Bladder microvascular endothelial cell (primary cell): ENCODE results near the gene YOD1. TPM values are rescaled to one million over a fixed set of nuclear protein-coding genes. Genes with fewer than 3 reads are reported as not detected.

Experiments
- total RNA-seq: library from RNA; depleted of rRNA; stranded (reverse); fragments of >200 nt; gene quantifications from 2 replicates; pipeline ENCODE4 v1.2.3, GENCODE V29; 2014

The YOD1 gene
- total RNA-seq: 4.4 and 6.4 TPM in 2 replicates

DNA sequence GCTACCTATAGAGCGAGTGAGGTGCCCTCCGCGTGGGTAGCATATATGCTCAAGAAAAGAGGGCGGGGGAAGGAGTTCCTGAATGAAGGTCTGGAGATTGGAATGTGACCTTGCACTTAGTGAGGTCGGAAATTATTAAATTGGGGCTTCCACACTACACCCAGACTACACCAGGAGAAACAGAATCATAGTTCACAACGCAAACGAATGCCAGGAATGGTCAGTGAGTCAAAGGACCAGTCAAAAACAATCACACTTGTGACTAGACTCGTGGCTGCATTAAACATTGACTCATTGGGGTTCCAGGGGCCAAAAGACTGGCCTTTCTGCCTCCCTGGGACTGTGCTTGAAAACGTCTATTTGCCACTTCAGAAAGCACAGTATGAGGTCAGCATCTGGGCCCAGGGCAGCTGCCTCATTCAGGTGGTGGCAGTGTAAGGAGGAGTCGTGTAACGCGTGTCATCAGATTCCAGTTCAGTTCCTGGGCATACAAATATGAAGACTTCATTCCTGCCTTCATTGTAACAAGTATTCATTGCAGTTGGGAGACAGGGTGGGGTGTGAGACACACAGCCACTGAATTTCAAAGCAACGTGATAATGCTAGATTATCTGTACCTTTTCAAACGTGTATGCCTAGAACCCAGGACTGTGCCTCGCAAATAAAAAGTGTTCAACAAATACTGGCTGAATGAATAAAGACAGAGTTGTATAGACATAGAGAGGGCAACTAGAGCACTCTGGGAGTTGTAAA, at the start of gene YOD1:
YOD1 (minus strand) TSS at position 18 of the 753 bp plus-strand sequence. CDS start 178 bp downstream, outside the sequence.

DNA sequence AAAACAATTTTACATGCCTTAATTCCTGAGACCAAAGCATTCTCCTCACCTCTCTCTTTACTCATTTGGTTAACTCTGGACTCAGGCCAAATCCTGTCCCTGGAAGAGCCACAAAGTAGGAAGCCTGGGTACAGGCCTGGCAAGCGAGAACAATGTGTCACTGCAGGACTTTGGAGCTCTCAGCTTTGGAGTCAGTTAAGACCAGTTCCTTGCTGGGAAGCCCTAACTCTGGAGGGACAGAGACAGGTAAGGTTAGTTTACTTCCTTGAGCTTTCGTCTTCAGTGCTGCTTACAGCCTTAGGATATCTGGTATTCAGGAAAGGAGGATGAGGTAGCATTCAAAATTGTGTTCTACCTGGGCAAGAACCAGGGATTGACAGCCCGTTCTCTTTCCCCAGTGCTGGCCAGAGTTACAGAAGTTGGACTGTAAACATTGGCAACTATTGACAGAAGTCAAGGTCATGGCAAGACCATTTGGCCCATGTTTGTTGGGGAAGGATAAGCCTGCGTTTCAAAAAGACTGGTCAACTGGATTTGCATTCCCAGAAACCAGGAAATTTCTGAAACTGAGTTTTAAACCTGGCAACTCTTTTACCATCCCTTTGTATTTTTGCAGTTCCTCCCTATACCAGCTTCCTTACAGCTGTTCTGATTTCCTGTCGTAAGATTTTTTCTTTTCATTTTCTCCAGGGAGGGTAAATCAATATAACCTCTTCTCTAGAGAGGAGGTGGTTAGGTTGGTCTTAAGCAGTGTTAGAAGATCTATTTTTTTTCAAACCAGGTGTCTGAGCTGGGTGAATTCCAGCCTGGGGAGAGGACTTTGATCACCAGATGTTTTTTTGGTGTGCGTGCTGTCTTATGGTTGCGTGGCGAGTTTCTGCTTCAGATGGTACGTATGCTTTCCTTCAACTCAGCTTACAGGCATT, 38.0 kb upstream of the YOD1 start, which contains the start of gene C4BPB:
C4BPB (plus strand) TSS at position 160 of the 926 bp plus-strand sequence; CDS start at position 832, 672 bp downstream.

DNA sequence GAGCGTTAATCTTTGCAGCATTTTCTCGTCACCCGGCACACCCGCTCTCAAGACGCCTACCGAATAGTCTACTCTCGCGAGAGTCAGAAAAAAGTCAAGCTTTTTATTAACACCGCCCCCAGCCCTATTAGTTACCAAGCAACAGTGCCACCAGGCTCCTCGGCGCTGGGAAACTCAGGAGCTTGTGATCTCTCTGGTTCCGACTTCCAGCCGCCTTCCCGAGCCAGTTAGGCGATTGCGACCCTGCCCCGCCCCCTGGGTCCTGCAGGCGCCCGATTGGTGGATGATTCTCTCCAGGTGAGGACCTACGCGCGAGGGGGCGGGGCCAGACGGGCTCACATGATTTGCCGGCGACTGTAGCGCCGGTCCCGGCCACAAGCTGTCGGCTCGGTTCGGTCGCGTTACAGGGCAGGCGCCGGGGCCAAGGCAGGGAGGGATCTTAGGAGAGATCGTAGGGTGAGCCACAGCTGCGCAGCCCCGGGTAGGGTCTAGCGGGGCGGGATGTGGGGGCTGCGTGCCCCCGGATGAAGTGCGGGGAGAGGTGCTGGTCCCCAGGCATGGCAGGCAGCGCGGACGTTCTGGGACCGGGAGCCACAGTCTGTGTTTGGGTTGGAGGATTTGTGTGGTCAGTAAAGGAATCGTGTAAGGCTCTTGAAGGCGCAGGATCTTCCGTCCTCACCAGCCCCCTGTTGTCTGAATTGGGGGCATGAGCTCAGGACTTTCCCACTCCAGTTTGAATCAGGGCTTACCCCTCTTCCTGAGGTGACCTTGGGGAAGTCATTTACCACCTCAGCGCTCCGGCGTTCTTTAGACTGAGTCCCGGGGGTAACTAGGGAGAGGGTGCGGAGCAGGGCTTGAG, 2.1 kb upstream of the YOD1 start, which contains the start of gene PFKFB2:
PFKFB2 (plus strand) TSS at position 365 of the 859 bp plus-strand sequence. CDS start 1,443 bp downstream, outside the sequence.

DNA sequence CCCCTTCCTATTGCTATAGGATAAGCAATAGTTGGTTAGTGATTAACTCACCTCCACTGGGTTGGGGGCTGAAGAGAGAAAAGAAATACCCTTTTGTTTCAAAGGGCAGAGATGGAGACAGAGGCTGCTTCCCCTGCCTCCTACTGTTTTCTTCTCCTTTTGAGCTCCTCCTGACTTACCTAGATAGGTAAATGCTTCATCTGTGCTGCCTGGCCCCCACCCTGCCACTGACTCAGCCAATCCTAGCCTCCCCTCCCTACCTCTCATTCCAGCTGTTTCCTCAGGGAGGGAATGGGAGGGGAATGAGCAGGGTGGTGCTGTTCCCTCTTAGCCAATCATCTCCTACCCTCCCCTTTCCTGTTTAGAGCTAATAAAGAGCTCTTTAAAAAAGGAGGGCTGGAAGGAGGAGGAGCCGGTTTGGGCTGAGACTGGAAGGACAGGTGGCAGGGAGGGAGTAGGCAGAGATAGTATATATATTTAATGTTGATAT, 18.4 kb downstream of the YOD1 start, which contains the start of gene C1orf116:
C1orf116 (minus strand) TSS at position 229 of the 490 bp plus-strand sequence. CDS start 5,158 bp downstream, outside the sequence.

Other genes starting within 250 kb of the YOD1 start
- gene IL20, start 185.6 kb downstream of the YOD1 start, total RNA-seq: not detected in 2 replicates
- not detected in 2 replicates for gene IL24, start 153.8 kb downstream of the YOD1 start, total RNA-seq
- gene FCMR, start 129.3 kb downstream of the YOD1 start, total RNA-seq: not detected in 2 replicates
- gene PIGR, start 104.7 kb downstream of the YOD1 start, total RNA-seq: not detected in 2 replicates
- gene FCAMR, start 80.7 kb downstream of the YOD1 start, total RNA-seq: not detected in 2 replicates
- gene C1orf116, start 18.5 kb downstream of the YOD1 start, total RNA-seq: under 0.01 TPM in 1 of 2 replicates, not detected in the other
- gene PFKFB2, start 2.1 kb upstream of the YOD1 start, total RNA-seq: 0.49 and 0.82 TPM in 2 replicates
- not detected in 2 replicates for gene C4BPB, start 37.7 kb upstream of the YOD1 start, total RNA-seq
- not detected in 2 replicates for gene C4BPA, start 53.0 kb upstream of the YOD1 start, total RNA-seq